Activated CD8-positive, alpha-beta memory T cell treated with anti-CD3 and anti-CD28 coated beads for 4 hours (primary cell): ENCODE measurements around the gene BTK.

Experiments
- DNase-seq, 2 donors: peaks; one replicate each; pipeline ENCODE4 v3.0.0-alpha.2; 2020; ENCODE audit warnings: low read depth in 2 of 2

The BTK gene

DNA sequence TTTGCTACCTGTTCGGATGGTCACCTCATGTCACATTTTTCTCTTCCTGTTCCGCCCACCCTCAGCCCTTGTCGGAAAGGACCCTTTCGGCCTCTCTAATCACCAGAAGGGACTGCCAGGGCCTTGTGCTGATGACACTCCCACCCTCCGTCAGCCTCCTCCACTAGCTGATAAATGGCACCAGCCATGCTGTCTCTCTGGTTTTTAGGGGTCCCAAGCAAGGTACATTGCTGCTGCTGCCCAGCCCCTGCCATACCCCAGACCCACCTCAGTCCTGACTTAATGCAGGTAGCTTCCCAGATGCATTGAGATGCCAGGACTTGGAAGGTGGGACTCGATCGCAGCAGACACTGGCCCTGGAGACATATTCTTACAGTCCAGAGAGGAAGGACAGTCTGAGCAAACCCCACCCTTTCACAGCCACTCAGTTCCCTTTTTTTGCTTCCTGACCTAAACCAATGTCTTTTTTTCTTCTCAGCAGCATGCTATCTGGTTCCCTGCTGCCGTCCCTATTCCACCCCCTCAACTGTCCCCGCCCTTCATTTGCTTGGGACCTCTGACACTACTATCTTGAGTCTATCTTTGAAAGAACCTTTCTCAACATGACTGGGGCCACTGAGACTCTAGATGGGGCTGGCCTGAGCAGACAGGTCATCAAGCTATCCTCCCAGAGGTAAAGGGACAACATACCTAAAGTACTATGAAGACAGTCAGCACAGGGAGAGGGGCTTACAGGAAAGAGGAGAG, at the start of gene BTK:
Gene BTK (minus strand): TSS at position 397 of the 747 bp plus-strand sequence. CDS start 10,907 bp downstream, outside the sequence.
- DNase-seq = no peak

DNA sequence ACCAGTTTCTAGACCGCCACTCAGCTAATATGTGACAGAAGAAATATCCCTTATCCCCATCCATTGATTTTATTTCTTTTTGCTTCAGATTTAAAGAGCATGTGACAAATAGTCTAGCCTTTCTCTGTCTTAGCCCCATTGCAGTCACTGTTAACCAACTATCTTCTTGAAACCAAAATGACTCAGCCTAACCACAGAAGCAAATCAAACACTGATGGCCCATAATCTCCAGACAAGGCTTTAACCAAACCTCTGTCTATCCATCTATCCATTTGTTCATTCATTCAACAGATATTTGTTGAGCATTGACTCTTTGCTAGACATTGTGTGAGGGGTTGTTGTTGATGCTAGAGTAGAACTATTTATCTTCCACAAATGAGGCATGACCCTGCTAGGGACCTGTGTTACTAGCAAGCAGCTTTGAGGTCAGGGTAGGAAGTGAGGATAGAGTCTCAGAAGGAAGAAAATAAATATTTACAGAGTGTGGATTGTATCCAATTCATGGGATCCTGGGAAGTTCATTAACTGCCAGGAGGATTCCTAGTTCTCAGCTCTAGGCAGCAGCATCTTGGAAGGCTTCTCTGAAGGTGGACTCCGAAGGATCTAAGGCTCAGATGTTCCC, 44.6 kb upstream of the BTK start:
- DNase-seq = no peak

DNA sequence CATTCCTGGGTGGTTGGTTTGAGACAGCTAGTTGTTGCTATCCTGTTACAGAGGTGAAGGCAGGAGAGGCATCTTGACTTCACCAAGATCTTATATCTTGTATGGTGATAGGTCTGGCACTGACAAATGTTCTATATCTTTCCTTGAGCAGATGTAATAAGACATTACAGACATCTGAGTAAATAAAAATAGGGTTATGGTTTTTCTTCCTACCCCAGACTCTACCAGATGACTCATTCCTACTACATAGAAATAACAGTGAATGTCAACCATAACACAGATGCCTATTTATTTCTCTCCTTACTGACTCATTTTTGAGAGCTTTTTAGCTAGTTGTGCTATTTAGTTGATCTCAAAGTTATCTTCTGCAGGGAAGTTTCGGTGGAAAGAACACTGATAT, 43.9 kb upstream of the BTK start:
- no peak for DNase-seq

DNA sequence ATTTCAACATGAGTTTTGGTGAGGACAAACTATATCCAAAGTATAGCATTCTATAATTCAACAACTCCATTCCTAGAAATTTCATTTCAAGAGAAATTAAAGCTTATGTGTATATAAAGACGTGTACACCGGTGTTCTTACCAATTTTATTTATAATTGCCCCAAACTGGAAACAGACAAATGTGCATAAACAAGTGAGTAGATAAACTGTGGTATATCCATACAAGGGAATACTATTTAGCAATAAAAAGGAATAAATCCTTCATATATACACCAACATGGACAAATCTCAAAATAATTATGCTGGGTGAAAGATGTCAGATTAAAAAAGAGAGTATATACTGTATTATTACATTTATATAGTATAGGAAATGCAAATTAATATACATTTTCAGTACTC, 42.0 kb upstream of the BTK start:
- no peak for DNase-seq

DNA sequence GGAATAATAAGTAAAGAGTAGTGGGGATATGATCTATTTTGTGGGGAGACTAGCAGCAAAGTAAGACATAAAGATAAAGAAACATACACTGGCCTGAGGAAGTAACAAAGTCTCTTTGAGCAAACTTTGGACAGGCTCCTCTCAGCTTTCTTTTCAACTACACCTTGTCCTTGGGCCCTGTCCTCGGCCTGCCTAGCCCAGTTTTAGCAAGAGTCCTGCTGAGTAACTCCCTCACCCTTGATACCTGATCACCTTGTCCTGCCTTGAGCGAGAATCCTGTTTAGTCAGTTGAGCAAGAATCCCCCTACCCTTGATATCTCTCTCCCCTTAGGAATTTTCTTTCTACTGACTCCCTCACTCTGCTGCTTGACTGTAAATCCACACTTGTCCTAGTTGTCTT, 33.5 kb upstream of the BTK start:
- DNase-seq = no peak

DNA sequence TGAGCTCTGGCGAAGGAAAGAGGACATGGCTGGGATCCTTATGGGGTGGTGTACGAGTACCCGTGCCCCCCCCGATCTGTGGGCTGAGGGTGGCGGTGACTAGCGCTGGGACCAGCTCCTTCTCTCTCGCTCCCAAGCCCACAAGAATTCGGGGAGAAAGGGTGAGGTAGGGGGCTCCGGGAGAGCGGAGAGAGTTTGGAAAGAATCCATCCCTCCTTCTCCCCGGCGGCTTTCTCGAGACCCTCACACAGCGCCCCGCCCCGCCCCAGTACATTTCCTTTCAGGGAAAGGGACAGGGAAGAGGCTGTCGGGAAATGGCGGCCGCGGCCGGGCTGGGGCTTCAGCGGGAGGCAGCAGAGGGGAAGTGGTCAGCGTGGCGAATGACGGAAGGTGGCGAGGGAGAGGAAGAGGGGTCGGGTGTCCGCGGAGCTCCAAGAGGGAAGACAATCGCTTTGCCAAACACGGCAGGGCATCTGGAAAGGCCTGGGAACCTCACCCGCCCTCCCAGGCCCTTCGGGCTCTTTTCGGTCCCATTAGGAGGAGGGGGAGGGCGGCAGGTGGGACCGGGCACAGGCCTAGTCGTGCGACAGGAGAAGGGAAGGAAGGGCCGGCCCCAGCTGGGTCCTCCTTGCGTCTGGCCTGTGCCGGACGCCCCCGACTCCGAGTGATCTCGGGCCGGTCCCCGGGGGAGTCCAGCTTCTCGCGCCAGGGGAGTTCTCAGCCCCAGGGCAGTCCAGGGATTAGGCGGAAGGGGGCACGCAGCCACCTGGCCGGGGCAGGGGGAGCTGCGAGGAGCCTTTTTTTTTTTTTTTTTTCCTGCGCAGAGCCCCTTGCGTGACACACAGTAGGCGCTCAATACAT, 32.2 kb upstream of the BTK start:
- DNase-seq = no peak

DNA sequence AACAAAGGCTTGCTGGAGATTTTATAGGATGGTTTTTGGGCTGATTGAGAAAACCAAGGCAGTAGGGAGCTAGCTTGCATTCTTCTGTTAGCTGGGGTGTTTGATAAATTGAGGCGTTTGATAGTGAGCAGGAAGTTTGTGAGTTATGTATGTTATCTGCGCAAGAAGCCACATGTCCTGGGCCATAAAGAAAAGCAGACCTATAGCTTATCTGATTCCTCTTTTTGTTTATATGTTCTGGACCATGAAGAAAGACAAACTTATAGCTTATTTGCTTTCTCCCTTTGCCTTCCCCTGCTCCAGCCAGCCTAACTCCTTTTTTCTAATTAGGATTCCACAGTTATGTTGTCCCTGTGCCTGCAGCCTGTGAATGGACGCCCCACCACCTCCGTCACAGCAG, 31.2 kb upstream of the BTK start:
- no peak for DNase-seq

DNA sequence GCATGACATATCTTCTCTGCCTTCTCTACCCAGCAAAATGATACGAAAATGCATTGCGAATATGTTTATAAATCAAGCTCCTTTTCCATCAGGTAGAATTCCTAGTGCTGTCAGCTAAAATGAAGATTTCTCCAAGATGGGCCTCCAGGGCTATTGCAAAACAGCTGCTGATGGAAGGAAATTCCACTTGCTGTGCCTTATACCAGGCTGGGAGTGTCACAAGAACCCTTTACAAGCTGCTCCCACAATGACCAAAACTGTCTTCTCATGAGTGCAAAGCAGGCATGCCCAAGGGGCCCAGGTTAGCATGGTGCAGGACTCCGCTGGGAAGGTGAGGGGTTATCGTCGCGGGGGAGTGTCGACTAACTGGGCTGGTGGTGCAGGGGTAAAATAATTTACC, 30.7 kb upstream of the BTK start:
- DNase-seq = no peak

DNA sequence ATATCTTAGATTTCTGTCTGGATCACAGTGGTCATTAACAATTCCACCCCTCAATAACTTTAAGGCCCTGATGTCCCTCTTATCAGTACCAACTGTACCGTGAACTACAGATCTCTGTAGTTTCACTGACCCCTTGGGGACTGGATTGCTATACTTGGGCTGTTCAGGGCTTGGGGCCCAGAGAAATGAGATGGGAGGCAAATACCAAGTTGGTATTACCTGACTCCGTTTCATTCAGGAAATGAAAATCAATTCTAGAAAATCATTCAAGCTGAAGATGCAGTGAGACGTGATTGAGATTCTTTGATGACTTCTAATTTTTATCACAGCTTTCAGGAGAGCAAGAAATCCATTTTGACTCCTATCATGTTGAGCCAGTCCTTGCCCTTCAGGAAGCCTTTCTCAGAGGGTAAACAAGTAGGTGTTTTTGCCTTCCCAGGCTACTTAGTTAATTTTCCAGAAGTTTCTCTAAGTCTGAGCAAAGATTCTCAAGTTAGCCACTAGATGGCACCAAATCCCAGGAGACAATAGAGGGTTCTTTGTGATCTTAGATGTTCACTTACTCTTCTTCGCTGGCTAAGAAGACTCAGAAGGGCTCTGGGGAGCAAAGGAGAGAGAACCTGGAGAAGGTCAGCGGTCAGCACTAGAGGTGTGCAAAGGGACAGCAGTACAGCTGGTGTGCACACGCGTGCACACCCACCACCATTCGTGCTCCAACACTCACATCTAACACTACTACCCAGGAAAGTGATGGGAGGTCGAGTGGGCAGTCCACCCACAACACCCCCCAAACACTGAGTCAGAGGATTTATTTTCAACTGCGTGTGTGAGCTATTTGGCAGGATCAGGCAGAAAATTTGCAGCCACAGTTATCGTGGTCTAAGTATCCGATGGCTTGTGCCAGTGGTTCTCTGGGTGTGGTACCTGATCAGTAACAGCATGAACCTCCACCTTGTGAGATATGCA, 29.5 kb upstream of the BTK start:
- no peak for DNase-seq

DNA sequence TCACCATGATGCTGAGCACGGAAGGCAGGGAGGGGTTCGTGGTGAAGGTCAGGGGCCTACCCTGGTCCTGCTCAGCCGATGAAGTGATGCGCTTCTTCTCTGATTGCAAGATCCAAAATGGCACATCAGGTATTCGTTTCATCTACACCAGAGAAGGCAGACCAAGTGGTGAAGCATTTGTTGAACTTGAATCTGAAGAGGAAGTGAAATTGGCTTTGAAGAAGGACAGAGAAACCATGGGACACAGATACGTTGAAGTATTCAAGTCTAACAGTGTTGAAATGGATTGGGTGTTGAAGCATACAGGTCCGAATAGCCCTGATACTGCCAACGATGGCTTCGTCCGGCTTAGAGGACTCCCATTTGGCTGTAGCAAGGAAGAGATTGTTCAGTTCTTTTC, 26.0 kb upstream of the BTK start:
- no peak for DNase-seq

DNA sequence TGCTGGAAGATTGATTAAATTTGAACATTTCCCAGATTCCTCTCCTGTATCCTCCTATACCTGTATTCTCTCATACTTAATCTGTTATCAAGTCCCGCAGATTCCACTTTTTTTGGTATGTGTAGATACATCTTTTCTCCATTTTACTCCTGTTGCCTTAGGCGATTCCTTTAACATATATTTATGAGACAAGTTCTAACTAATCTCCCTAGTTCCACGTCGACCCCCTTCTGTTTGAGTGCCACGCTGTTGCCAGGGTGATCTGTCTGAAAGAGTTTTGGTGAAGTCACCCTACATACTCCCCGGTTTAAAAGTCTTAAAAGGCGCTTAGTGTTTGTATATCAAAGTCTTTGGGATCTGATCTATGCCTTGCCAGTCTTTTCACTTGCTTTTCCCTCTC, 24.5 kb upstream of the BTK start:
- DNase-seq = no peak

DNA sequence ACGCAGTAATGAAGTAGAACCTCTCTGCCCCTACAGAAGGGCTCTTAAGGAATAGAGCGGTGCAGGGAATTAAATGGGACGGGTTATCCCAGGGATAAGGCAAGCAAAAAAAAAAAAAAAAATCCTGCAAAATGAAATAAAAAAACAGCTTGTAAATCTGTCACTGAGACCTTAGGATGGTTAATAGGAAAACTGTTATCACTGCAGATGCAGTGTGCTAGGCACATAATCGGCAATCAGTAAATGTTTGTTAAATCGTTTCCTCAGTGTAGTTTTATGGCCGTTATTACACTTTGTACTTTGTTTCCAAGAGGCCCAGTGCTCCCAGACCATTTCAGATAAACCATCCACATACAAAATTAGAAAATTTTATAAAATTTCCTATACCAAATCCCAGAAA, 23.1 kb upstream of the BTK start:
- no peak for DNase-seq

DNA sequence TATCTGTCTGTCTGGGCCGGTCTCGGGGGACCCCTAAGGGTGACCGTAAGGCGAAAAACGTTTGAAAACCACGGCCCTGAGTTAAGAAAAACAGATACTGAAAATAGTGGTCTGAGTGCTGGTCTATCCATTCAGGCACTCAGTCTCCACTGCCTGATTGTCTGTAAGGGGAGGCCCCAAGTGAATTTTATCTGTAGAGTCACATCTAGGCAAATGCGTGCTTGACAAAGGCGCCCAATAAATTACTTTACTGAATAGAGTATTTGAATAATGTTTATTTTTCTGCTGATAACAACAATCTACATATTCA, 22.5 kb upstream of the BTK start:
- no peak for DNase-seq

DNA sequence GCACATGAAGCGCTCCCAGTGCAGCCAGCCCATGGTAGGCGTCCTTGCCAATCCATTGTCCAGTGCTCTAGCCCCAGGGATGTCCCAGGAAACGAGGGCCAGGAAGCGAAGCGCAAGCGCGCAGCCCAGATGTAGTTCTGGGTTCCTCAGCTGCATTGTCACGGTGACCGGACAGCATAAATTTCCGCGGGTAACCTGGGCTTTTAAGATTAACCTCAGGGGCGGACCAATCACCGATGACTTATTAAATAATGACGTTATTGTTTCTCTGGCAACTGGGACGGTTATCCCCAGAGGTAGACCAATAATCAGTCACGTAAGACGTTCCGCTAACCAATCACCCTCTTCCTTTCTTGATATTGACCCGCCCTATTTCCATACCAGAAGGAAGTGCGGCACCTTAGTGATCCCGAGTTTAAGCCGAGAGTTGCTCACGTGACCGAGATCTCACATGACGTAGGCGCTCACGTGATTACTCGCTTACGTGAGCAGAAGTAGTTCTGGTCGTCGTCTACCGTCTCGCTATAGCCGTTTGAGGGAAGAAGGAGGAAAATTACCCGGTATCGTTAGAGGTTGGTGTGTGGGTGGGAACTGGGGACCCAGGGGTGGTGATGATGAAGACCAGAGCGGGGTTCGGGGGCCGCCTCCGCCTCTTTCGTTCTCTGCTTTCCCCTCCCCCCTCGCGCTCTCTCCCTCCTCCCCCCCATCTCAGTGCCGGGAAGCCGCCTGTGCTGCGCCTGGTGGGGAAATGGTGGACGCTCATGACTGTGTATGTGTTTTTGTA, 21.9 kb upstream of the BTK start, which contains the start of the genes GLA and HNRNPH2:
Gene GLA (minus strand): TSS at position 178 of the 784 bp plus-strand sequence. CDS start 22 bp downstream, at position 156.
Gene HNRNPH2 (plus strand): TSS at position 475 of the 784 bp plus-strand sequence. CDS start 3,767 bp downstream, outside the sequence.
- peak; percentile 71 to 79 for DNase-seq

DNA sequence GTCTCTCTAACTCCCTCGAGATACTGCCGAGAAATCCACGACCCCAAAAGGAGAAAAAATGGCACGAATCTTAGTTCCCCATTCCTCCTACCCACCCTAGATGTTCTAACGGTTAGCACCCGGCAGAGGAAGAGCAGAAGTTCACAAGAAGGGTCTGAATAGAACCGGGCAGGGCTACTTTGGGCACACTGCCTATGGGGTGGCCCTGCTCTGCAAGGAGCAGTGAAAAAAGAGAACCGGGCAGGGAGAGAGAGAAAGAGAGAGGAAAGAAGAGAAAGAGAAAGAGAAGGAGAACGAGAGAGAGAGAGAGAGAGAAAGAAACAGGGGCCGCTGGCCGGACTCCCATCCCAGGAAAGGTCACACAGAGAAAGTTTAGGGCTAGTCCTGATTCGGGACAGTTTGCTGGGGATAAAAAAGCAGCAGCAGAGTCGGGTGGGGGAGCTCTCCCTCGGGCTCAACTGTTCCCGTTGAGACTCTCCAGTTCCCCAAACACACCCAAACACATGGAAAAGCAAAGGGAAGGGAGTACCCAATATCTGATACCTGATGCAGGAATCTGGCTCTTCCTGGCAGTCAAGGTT, 21.3 kb upstream of the BTK start:
- no peak for DNase-seq

DNA sequence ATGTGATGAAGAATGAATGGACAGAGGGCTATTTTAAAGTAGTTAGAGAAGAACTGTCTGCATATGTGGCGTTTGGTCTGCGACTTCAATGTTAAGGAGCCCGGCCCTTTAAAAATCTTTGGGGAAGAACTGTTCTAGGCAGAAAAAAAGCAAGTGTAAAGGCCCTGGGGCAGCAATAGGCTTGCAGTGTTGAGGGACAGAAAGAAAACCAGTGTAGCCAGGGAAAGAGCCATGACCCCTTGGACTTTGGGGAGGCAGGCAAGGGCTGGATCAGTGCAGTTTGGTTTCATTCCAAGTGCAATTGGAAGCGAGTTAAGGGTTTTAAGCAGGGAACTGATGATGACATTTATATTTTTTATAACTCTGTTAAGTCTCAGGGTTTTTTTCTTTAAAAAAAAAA, 13.8 kb upstream of the BTK start:
- no peak for DNase-seq

DNA sequence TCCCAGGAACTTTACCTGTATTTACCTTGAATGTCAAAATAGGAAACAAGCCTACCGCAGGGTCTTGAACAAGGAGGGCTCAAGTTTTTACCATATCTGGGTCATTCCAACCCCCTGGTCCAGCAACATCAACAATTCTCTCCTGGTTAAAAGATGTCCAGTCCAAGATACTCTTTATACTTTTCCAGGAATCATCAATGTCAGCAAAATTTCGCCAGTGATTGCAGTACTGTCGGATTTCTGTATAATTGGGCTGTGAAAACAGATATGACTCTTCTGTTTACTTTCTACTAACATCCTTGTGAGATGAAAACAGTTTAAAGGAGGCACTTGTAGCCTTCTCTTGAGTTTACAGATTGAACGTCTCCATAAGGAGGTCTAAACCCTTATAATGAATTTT, 12.7 kb upstream of the BTK start:
- no peak for DNase-seq

DNA sequence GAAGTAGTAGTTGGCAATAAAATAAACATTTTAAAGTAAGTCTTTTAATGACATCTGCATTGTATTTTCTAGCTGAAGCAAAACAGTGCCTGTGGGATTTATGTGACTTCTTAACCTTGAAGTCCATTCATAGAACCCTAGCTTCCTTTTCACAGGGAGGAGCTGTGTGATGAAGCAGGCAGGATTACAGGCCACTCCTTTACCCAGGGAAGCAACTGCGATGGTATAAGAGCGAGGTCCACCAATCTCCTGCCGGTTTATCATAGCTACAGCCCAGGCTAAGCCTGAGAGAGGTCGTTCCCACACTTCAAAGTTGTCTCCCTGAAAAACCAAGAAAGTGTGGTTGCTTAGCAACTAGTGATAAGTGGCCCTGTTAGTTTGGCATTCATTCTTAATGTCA, 11.8 kb upstream of the BTK start:
- DNase-seq = no peak

DNA sequence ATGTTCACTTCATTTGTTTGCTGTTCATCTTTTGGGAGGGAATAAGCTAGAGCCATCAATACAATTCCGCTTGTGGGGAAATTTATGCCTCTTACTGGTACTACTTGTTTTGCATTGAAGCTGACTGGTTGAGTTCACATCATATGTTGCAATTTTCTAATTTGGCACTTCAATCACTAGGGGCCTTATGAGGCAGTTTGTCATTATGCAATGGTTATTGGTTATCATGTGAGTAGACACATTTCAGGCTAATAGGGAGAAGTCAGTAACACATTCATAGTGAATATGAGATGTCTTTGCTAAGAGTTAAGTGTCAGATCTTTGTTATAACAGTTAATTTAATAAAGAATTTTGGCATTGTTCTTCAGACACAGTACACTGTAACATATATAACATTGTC, 9.8 kb upstream of the BTK start:
- DNase-seq = no peak

DNA sequence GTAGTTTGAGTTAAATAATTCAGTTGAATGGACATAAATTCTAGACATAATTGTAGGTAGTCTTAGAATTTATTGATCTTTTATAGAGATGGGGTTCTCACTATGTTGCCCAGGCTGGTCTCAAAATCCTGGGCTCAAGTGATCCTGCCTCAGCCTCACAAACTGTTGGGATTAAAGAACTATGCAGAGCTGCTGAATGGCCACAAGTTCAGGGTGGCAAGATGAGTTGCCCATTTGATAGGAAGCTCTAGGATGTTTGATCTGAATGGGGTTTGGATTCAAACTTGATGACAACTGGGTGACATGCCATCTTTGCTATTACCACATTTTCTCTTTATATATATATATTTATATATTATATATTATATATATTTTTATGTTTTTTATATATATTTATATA, 8.4 kb upstream of the BTK start:
- no peak for DNase-seq
